Nephron progenitor cell (in vitro differentiated cells): ENCODE results near the gene UBE2G2.
A peak's percentile ranks its signal among the peaks of the same experiment; 100 is the strongest.

Experiments used
- DNase-seq: peaks from one replicate; pipeline ENCODE4 v3.0.0; 2021
- H3K27ac Mint-ChIP-seq: 2 replicates; pipeline ENCODE4 v1.8.0; 2021; ENCODE audit warnings: mild to moderate bottlenecking, moderate library complexity, mixed read lengths
- H3K27me3 Mint-ChIP-seq: 2 replicates; pipeline ENCODE4 v1.8.0; 2021; ENCODE audit warnings: mild to moderate bottlenecking, low read depth, mixed read lengths; ENCODE audit not compliant: poor library complexity
- H3K36me3 Mint-ChIP-seq: 2 replicates; pipeline ENCODE4 v1.8.0; 2021; ENCODE audit warnings: low read depth, mixed read lengths
- H3K4me1 Mint-ChIP-seq: 2 replicates; pipeline ENCODE4 v1.8.0; 2021; ENCODE audit warnings: mixed read lengths
- H3K4me3 Mint-ChIP-seq: 2 replicates; pipeline ENCODE4 v1.8.0; 2021; ENCODE audit warnings: mild to moderate bottlenecking, moderate library complexity, mixed read lengths
- H3K9me3 Mint-ChIP-seq: 2 replicates; pipeline ENCODE4 v1.8.0; 2021; ENCODE audit warnings: mild to moderate bottlenecking, moderate library complexity, mixed read lengths
- CTCF ChIP-seq: fragments of 200-600 bp; sonication (generic); IDR thresholded peaks from 2 replicates; pipeline ENCODE4 v1.5.0; 2021; ENCODE audit warnings: antibody characterized with exemption

UBE2G2 gene

GRCh38 chr21:44778499-44778911 is 23.1 kb downstream of the UBE2G2 start:
- Mint-ChIP-seq H3K27ac (no peak overlapping the region), H3K27me3 (no peaks in the 10 kb centered on the region), H3K36me3 (peaks cover 52% of the 10 kb centered on the region), H3K4me1 (peaks cover 45% of the 10 kb centered on the region), H3K9me3 (peaks cover 4% of the 10 kb centered on the region), H3K4me3 (no peak overlapping the region)
- no peak for TF ChIP-seq CTCF
- DNase-seq: no peak

GRCh38 chr21:44778094-44778493 is 23.5 kb downstream of the UBE2G2 start:
- no peak overlapping the region for H3K4me3 Mint-ChIP-seq
- peaks cover under 1% of the 10 kb centered on the region for H3K9me3 Mint-ChIP-seq
- H3K27me3 Mint-ChIP-seq: no peaks in the 10 kb centered on the region
- no peak for DNase-seq
- TF ChIP-seq CTCF: no peak
- no peak overlapping the region for H3K27ac Mint-ChIP-seq
- H3K4me1 Mint-ChIP-seq: peaks cover 49% of the 10 kb centered on the region
- peaks cover 48% of the 10 kb centered on the region for H3K36me3 Mint-ChIP-seq

- peaks cover 58% of the 10 kb centered on the region for H3K4me1 Mint-ChIP-seq
Measured at GRCh38 chr21:44774972-44775371, 26.6 kb downstream of the UBE2G2 start.

GRCh38 chr21:44773291-44773932 is 28.2 kb downstream of the UBE2G2 start:
- TF ChIP-seq CTCF: no peak
- Mint-ChIP-seq H3K36me3 (peaks cover 64% of the 10 kb centered on the region), H3K4me3 (no peak overlapping the region), H3K9me3 (no peaks in the 10 kb centered on the region), H3K27me3 (no peaks in the 10 kb centered on the region), H3K4me1 (peaks cover 60% of the 10 kb centered on the region), H3K27ac (no peak overlapping the region)
- DNase-seq: peak; percentile 64

More at GRCh38 chr21:44774972-44775371, 26.6 kb downstream of the UBE2G2 start:
- Mint-ChIP-seq H3K4me3 (no peak overlapping the region), H3K36me3 (peaks cover 57% of the 10 kb centered on the region), H3K27me3 (no peaks in the 10 kb centered on the region), H3K27ac (peak overlapping the region; percentile 62), H3K9me3 (no peaks in the 10 kb centered on the region)
- no peak for DNase-seq
- no peak for TF ChIP-seq CTCF

- Mint-ChIP-seq H3K4me1 (peaks cover 65% of the 10 kb centered on the region), H3K27ac (no peak overlapping the region), H3K4me3 (no peak overlapping the region), H3K9me3 (no peaks in the 10 kb centered on the region), H3K27me3 (no peaks in the 10 kb centered on the region), H3K36me3 (peaks cover 52% of the 10 kb centered on the region)
- no peak for DNase-seq
- TF ChIP-seq CTCF: no peak
Measured at GRCh38 chr21:44771896-44772525, 29.6 kb downstream of the UBE2G2 start.
